HG03521 (cell line): ENCODE measurements around the gene EXOSC1.
"Not testable (repeated sequence)": the region's sequence is repeated elsewhere in the genome, so short reads cannot be mapped to it uniquely, and the experiment has no call there.

Source experiments
- ATAC-seq: cut with Tn5 transposase; IDR thresholded peaks from one replicate; pipeline ENCODE4 v1.9.1; 2021; ENCODE audit warnings: mild to moderate bottlenecking, moderate library complexity; ENCODE audit not compliant: unreplicated experiment

The EXOSC1 gene, protein sequence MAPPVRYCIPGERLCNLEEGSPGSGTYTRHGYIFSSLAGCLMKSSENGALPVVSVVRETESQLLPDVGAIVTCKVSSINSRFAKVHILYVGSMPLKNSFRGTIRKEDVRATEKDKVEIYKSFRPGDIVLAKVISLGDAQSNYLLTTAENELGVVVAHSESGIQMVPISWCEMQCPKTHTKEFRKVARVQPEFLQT

GRCh38 chr10:97445722-97446639, at the start of gene EXOSC1, which contains the start of gene ZDHHC16:
Gene EXOSC1, minus strand, starts transcription at chr10:97446006. Its CDS starts 21 bp downstream, at chr10:97445985.
Gene ZDHHC16, plus strand, starts transcription at chr10:97446175. Its CDS starts 5,501 bp downstream, at chr10:97451676.
- ATAC-seq = peak; percentile 95

DNA sequence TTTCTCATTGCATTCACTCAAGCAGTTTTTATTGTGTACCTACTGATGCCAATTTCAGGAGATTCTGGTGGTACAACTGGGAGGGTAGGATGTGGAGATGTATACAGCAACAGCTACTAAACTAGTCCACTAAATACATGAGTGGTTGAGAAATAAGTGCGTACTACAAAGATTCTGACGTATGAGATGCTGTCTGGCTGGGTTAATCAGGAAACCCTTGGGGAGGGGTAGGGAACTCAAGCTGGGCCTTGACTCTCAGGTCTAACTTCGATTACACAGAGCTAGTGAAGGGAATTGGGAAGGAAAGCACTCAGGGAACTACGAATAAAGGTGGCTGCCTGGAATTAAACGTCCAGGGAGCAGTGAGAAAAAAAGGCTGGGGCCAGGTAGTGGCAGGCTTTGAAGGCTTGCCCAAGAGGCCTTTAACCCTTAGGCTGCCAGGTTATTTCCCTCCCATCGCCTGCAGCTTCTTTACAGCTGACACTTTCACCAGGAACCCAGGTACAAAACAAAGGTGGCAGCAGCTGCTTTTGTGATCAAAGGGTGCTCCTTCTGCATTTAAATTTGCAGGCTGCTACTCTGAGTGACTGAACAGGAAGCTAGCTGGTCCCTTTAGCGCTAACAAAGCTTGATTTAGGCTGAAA, 49.2 kb upstream of the EXOSC1 start:
- no peak for ATAC-seq

DNA sequence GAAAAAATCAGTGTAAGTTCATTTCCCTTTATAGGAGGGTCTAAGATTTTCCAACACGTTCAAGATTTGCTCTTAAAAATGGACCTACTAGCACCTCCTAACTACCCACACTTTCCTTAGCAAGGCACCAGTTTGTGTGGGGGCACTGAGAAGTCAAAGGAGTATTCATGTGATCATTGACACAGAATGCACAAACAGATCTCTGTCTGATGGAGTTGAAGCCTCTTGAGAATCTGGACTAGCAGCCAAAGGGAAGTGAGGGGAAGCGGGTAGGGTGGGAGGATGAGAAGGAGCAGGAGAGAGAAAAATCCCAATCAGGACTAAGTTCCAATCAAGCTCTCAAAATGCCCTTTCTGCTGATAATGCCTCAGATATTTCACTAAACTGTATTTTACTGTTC, 48.3 kb upstream of the EXOSC1 start:
- ATAC-seq = no peak

- ATAC-seq = no peak
Observed at GRCh38 chr10:97490592-97490991, 44.8 kb upstream of the EXOSC1 start.

DNA sequence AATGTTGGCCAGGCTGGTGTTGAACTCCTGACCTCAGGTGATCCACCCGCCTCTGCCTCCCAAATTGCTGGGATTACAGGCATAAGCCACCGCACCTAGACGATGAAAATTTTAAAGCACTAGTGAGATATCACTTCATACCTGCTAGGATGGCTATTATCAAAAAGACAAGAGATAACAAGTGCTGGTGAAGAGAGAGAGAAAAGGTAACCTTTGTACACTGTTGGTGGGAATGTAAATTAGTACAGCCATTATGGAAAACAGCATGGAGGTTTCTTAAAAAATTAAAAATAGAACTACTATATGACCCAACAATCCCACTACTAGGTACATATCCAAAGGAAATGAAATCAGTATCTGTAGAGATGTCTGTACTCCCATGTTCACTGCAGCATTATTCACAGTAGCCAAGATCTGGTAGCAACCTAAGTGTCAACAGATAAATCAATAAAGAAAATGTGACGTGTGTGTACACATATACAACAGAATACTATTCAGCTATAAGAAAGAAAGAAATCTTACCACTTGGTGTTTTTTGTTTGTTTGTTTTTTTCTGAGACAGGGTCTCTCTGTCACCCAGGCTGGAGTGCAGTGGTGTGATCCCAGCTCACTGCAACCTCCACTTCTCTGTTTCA, 40.0 kb upstream of the EXOSC1 start:
- ATAC-seq = no peak

GRCh38 chr10:97483921-97484320, 38.1 kb upstream of the EXOSC1 start:
- no peak for ATAC-seq

- no peak for ATAC-seq
Observed at GRCh38 chr10:97483506-97483905, 37.7 kb upstream of the EXOSC1 start.

DNA sequence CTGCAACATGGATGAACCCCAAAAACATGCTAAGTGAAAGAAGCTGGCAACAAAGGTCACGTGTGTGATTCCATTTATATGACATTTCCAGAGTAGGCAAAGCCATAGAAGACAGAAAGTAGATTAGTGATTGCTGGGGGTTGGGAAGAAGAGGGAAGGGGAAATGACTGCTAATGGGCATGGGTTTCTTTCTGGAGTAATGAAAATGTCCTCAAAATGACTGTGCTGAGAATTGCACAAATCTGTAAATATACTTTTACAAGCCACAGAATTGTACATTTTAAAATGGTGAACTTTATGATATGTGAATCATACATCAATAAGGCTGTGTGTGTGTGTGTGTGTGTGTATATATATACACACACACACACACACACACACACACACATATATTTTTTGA, 36.6 kb upstream of the EXOSC1 start:
- ATAC-seq = no peak

DNA sequence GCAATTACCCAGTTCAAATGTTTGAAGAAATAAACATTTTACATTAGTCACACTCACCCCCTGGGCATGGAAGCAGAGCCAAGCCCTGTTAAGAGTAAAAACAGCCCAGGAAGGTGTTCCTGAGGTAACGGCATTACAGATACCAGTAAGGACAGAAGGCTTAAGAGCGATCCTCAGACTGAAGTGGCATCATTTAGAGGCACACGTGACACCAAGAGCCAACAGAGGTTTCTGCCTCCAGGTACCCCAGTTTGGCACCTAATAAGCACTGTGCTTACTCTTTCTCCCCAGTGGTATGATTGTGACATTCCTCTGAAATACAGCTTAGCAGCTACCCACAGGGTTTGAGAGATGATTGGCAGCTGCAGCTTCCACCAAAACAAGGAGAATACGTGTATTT, 35.3 kb upstream of the EXOSC1 start:
- no peak for ATAC-seq

DNA sequence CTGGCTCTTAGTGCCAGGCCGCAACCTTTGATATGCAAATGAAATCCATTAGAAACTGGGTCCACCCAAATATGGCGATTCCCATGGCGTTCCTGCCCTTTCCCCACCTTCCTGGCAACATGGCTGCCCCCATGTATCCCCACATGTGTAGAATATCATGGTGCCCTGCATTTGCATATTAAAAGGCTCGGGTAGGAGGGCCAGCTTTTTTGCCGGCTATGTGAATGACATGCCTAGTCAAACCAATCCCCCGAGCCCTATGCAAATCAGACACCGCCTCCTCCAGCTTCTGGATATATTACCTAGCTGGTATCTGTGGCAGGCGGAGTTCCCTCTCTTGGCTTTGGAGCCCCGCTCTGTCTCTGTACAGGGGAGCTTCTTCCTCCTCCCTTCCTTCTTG, 34.1 kb upstream of the EXOSC1 start:
- no peak for ATAC-seq

DNA sequence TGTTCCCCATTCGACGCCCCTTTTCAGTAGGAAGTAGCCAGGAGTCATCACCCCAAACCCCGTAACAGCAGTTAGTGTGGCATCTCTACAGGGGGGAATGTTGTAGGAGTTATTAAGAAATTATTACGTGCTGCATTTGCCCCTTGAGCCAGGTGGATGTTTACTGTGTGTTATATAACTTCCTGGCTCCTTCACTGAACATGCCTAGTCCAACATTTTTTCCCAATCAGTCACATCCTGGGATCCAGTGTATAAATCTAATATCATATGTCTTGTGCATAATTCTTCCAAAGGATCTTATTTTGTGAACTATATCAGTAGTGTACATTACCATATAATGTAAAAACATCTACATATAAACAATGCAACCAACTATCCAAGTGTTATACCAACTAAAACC, 33.6 kb upstream of the EXOSC1 start:
- not testable (repeated sequence) for ATAC-seq

- no peak for ATAC-seq
Observed at GRCh38 chr10:97475936-97476594, 30.3 kb upstream of the EXOSC1 start.

- no peak for ATAC-seq
Observed at GRCh38 chr10:97474918-97475317, 29.1 kb upstream of the EXOSC1 start.

- not testable (repeated sequence) for ATAC-seq
Observed at GRCh38 chr10:97468781-97469180, 23.0 kb upstream of the EXOSC1 start.

- ATAC-seq = no peak
Observed at GRCh38 chr10:97468162-97468561, 22.4 kb upstream of the EXOSC1 start.

- no peak for ATAC-seq
Observed at GRCh38 chr10:97466755-97467154, 20.9 kb upstream of the EXOSC1 start.

GRCh38 chr10:97465982-97466381, 20.2 kb upstream of the EXOSC1 start:
- ATAC-seq = no peak

DNA sequence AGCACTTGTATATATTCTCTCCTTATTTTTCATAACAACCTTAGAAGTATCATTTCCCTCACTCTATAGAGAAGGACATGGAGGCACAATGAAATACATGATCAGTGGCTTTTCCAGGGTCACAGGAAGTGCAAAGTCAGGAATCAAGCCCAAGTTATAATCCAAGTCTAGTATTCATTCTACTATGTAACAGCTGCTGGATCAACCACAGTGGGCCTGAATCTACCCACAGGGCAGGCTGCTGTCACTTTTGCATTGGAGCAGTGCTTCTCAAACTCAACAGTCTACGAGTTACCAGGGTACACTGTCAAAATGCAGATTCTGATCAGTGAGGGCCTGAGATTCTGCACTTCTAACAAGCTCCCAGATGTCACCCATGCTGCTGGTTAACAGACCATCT, 18.4 kb upstream of the EXOSC1 start:
- no peak for ATAC-seq

DNA sequence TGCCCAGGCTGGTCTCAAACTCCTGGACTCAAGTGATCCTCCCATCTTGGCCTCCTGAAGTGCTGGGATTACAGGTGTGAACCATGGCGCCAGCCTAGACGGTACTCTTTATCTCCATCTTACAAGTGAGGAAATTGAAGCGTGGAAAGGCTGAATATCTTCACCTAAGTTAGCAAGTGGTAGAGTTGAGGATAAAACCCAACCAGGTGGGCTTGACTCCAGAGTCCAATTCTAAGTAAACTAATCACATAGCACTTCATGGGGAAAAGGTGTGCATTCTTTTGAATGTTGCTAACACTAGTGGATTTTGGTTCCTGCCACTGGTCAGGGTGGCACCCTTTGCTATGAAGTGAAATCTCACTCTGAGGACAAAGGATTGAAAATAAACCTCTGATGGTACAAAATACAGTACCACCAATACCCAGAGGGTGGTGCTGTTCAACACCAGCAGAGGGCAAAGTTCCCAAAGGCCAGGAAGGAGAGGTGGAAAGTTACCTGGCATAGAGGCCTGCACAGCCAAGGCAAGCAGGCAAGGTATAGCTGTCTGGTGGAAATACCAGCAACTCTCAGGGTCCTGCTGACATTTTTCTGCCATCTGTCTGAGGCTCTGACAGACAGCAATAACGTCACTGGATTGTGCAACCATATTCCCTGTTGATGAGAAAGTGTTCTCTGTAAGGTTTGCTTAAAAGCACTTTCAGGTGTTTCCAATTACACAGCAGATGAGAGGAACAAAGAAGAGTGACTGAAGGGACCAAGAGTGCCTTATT, 17.7 kb upstream of the EXOSC1 start:
- no peak for ATAC-seq

DNA sequence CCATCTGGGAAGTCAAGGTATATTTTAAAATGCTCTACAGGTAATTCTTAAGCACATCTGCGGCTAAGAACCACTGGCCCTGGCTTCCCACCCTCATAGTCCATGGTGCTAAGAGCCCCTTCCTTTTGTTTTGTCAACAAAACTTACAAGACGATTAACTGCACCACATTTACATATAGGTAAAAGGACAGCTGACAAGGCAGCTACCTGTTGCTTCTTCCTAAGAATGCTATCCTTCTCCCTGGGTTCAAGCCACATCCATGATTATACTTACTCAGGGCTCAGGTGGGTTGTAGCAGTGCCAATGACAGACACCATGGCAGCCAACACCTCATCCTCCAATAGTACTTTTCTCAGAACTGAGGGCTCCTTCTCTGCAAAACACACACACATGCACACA, 16.5 kb upstream of the EXOSC1 start:
- no peak for ATAC-seq
